GM21619 (cell line): ENCODE data around the gene DYTN.
A peak's percentile ranks its signal among the peaks of the same experiment; 100 is the strongest.

Experiments
- ATAC-seq: cut with Tn5 transposase; IDR thresholded peaks from one replicate; pipeline ENCODE4 v1.9.1; 2021; ENCODE audit not compliant: unreplicated experiment

Gene DYTN

GRCh38 chr2:206700156-206700555 is 18.0 kb downstream of the DYTN start:
- no peak for ATAC-seq

DNA sequence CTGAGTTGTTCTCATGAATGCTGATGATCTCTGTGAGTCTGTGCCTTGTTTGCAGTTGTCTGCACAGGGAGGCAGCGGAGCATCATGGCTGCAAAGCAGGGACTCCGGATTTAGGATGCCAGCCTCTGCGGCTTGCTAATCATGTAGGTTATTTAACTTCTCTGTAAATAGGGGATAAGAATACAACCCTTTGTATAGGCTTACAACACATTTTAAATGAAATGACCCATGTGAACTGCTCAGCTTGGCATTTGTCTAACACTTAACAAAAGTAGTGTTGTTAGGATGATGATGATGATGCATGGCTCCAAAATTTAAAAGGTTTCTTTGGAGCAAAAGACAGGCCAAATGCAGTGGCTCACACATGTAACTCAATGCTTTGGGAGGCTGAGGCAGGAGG is 19.4 kb downstream of the DYTN start:
- no peak for ATAC-seq

GRCh38 chr2:206696910-206697309 is 21.3 kb downstream of the DYTN start:
- ATAC-seq, result no peak

DNA sequence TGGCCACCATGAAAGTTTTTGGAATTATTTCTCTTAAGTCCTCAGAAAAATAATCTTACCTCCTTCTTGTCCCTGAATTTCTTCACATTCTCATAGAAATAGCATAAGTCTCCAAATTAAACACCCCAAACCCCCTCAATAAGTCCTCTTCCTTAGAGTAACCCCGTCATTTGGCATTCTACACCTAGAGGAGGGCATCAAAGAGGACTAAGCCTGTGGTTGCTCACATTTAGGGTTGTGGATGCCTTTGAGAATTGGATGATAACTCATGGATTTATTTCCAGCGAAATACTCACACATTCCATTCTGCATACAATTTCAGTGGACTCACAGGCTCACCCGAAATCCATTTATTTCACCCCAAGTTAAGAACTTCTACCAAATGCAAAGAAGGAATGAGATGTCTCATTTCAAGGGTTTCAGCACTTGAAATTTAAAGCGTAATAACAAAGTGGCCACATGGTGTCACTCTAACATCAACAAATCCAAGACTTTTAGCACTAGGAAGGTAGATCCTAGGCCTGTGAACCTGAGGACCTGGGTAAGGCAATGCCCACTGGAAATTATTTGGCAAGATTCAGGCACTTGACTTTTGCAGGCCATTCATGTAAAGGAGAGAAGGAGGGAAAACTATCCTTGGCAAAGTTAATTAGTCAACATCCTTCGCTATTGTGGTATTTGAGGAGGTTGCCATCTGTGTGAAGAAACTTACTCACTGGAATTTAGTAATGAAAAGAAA is 24.6 kb downstream of the DYTN start:
- ATAC-seq, result peak; percentile 64

- ATAC-seq, result no peak
Observed at GRCh38 chr2:206692971-206693370, 25.2 kb downstream of the DYTN start.

GRCh38 chr2:206688990-206689389 is 29.2 kb downstream of the DYTN start:
- ATAC-seq, result no peak

DNA sequence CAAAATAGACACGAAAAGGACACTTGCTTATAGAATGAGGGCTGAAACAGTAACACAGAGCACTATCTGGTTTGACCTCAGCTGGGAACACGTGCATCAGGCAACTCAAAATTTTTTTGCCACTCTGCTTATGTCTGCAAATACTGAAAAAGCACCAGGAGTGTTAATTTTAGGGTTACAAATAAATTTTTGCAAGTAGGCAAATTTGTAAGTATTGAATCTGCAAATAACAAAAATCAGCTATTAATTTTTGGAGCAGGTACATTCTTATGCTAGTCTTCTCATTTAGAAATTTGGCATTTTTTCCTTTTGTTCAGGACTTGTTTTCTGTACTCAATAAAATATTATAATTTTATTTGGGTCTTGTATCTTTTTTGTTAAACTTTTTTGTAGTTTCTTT is 29.7 kb downstream of the DYTN start:
- ATAC-seq, result no peak

GRCh38 chr2:206683546-206683945 is 34.6 kb downstream of the DYTN start:
- no peak for ATAC-seq

- no peak for ATAC-seq
Observed at GRCh38 chr2:206670531-206671319, 47.5 kb downstream of the DYTN start.

- no peak for ATAC-seq
Observed at GRCh38 chr2:206665251-206665650, 52.9 kb downstream of the DYTN start.

GRCh38 chr2:206657087-206657486 is 61.1 kb downstream of the DYTN start:
- no peak for ATAC-seq

DNA sequence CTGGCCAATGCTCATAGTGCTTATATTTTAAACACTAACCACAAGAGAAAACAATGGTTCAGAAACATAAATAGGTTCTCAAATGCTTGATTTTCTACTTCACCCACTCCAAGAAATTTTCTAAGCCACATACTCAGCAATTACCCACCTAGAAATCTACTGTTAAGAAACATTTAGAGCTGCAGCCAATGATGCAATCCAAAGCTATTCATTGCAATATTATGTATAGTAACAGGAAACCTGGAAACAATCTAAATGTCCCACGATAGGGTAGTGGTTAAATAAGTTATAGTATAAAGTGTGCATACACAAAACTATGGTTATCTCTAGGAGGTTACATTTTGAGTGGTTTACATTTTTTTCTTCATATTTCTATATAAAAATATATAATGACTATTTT is 70.2 kb downstream of the DYTN start:
- no peak for ATAC-seq

- no peak for ATAC-seq
Observed at GRCh38 chr2:206642075-206643025, 75.8 kb downstream of the DYTN start, which contains the start of gene FAM237A. FAM237A (plus strand) TSS chr2:206642487; CDS start chr2:206644237, 1,750 bp downstream.

- no peak for ATAC-seq
Observed at GRCh38 chr2:206641226-206641625, 77.0 kb downstream of the DYTN start.

- no peak for ATAC-seq
Observed at GRCh38 chr2:206639636-206640035, 78.6 kb downstream of the DYTN start.

- ATAC-seq, result no peak
Observed at GRCh38 chr2:206635015-206635414, 83.2 kb downstream of the DYTN start.

- ATAC-seq, result no peak
Observed at GRCh38 chr2:206631340-206631739, 86.9 kb downstream of the DYTN start.

- no peak for ATAC-seq
Observed at GRCh38 chr2:206627632-206628031, 90.6 kb downstream of the DYTN start.

DNA sequence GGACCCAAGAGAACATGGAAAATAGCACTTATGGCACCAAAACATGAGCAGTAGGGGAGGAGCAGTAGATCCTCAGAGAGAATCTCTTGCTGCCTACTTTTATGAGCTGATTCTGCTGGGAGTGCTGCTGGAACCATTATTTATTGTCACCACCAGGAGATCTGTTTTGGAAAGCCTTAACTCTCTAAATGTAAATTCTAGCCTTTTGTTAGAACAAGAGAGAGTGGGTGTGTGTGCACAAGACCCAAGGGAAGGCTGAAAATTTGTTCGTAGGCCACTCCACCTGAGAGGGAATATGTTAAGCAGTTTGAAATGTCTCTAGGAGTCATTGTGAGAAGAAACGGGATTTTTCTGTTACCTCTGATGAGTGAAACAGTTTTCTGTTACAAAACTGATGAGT is 92.1 kb downstream of the DYTN start:
- ATAC-seq, result no peak

- ATAC-seq, result no peak
Observed at GRCh38 chr2:206619011-206619410, 99.2 kb downstream of the DYTN start.

- ATAC-seq, result no peak
Observed at GRCh38 chr2:206616151-206616550, 102.0 kb downstream of the DYTN start.
